DND-41 (cell line): ENCODE measurements around the gene RTF1.
"Not testable (repeated sequence)": the region's sequence is repeated elsewhere in the genome, so short reads cannot be mapped to it uniquely, and the experiment has no call there.

Experiments used
- ATAC-seq: fragments of 200-7000 bp; cut with Tn5 transposase; 3 replicates; pipeline ENCODE4 v1.9.1; 2021; ENCODE audit warnings: low read depth; ENCODE audit not compliant: insufficient read depth
- DNase-seq: peaks from one replicate; pipeline ENCODE4 v3.0.0-alpha.2; 2020
- H2AFZ ChIP-seq: 2 replicates; pipeline ENCODE4 v1.6.0; 2012; ENCODE audit warnings: low read depth, low read length
- H3K27ac ChIP-seq: 2 replicates; pipeline ENCODE4 v1.5.1; 2012; ENCODE audit warnings: low read length, inconsistent platforms
- H3K27me3 ChIP-seq: fragments of 200-600 bp; sonication (generic); 2 replicates; pipeline ENCODE4 v1.6.0; 2012; ENCODE audit warnings: low read length, mild to moderate bottlenecking, inconsistent platforms; ENCODE audit not compliant: insufficient read depth, poor library complexity
- H3K36me3 ChIP-seq: 2 replicates; pipeline ENCODE4 v1.5.1; 2012; ENCODE audit warnings: low read length, inconsistent platforms; ENCODE audit not compliant: insufficient read depth
- H3K4me1 ChIP-seq: 2 replicates; pipeline ENCODE4 v1.5.1; 2012; ENCODE audit warnings: mild to moderate bottlenecking, low read length; ENCODE audit not compliant: insufficient read depth
- H3K4me2 ChIP-seq: 2 replicates; pipeline ENCODE4 v1.6.0; 2012; ENCODE audit warnings: mild to moderate bottlenecking, moderate library complexity, low read length, inconsistent platforms; ENCODE audit not compliant: insufficient read depth
- H3K4me3 ChIP-seq, 2 experiments: fragments of 200-600 bp in 1 of 2; shearing (Covaris generic) in 1 of 2; 2 replicates each; pipeline ENCODE4 v1.5.1; 2012 to 2016; ENCODE audit warnings: inconsistent platforms in 2 of 2, low read length in 2 of 2, mild to moderate bottlenecking in 2 of 2, low read depth in 1 of 2, moderate library complexity in 1 of 2
- H3K79me2 ChIP-seq: 2 replicates; pipeline ENCODE4 v1.6.0; 2012; ENCODE audit warnings: low read length, inconsistent platforms; ENCODE audit not compliant: insufficient read depth
- H3K9ac ChIP-seq: 2 replicates; pipeline ENCODE4 v1.6.0; 2012; ENCODE audit warnings: low read depth, mild to moderate bottlenecking, inconsistent platforms, low read length, moderate library complexity
- H3K9me3 ChIP-seq: 2 replicates; pipeline ENCODE4 v1.5.1; 2012; ENCODE audit warnings: low read length, moderate library complexity, mild to moderate bottlenecking, inconsistent platforms; ENCODE audit not compliant: insufficient read depth, severe bottlenecking
- H4K20me1 ChIP-seq: 2 replicates; pipeline ENCODE4 v1.6.0; 2012; ENCODE audit warnings: low read length; ENCODE audit not compliant: insufficient read depth
- CTCF ChIP-seq: IDR thresholded peaks from 2 replicates; pipeline ENCODE4 v1.5.1; 2012; ENCODE audit warnings: borderline replicate concordance, low read length, moderate library complexity, mild to moderate bottlenecking; ENCODE audit not compliant: poor library complexity, severe bottlenecking; ENCODE audit errors: extremely low read depth
- EZH2 ChIP-seq: IDR thresholded peaks from 3 replicates; pipeline ENCODE4 v1.6.1; 2012; ENCODE audit warnings: borderline replicate concordance, low read depth, mild to moderate bottlenecking, moderate library complexity, low read length, inconsistent platforms; ENCODE audit not compliant: severe bottlenecking

The RTF1 gene

GRCh38 chr15:41466711-41467110 lies 49.8 kb downstream of the RTF1 start:
- Histone ChIP-seq H3K27me3 (no peaks in the 10 kb centered on the region), H3K36me3 (peaks cover 74% of the 10 kb centered on the region), H3K27ac (no peak overlapping the region), H3K4me3 (no peak overlapping the region), H3K4me1 (no peaks in the 10 kb centered on the region), H3K4me2 (no peak overlapping the region), H3K9ac (no peak overlapping the region), H3K79me2 (no peaks in the 10 kb centered on the region), H4K20me1 (no peaks in the 10 kb centered on the region; the same call in 1 of the 2 replicates), H3K9me3 (no peaks in the 10 kb centered on the region), H2AFZ (no peak overlapping the region)
- DNase-seq (no peak), ATAC-seq (no peak)
- TF ChIP-seq EZH2: no peak
- no peak for TF ChIP-seq CTCF

- not testable (repeated sequence) for DNase-seq, H3K27me3 ChIP-seq, H3K4me2 ChIP-seq, H3K9me3 ChIP-seq, H2AFZ ChIP-seq, H3K27ac ChIP-seq, ATAC-seq, H3K9ac ChIP-seq, H4K20me1 ChIP-seq, H3K79me2 ChIP-seq, H3K4me1 ChIP-seq, H3K4me3 ChIP-seq
- H3K36me3 ChIP-seq: peaks cover 70% of the 10 kb centered on the region
Observed at GRCh38 chr15:41469644-41470043, 52.7 kb downstream of the RTF1 start.

- H3K9me3 ChIP-seq: no peaks in the 10 kb centered on the region
- no peak overlapping the region for H3K4me2 ChIP-seq
- H3K9ac ChIP-seq: no peak overlapping the region
- H3K79me2 ChIP-seq: no peaks in the 10 kb centered on the region
- H3K4me1 ChIP-seq: no peaks in the 10 kb centered on the region
- no peak for DNase-seq
- no peaks in the 10 kb centered on the region for H3K27me3 ChIP-seq
- no peak for ATAC-seq
- H2AFZ ChIP-seq: no peak overlapping the region
- no peak overlapping the region for H3K4me3 ChIP-seq
- TF ChIP-seq EZH2: no peak
- TF ChIP-seq CTCF: no peak
- H3K27ac ChIP-seq: no peak overlapping the region
- no peaks in the 10 kb centered on the region for H4K20me1 ChIP-seq
- H3K36me3 ChIP-seq: peaks cover 75% of the 10 kb centered on the region
Observed at GRCh38 chr15:41473418-41473817, 56.5 kb downstream of the RTF1 start.

GRCh38 chr15:41474436-41474835 lies 57.5 kb downstream of the RTF1 start:
- no peaks in the 10 kb centered on the region for H4K20me1 ChIP-seq
- H3K4me3 ChIP-seq: no peak overlapping the region
- TF ChIP-seq CTCF (no peak), EZH2 (no peak)
- H3K9ac ChIP-seq: no peak overlapping the region
- H3K4me1 ChIP-seq: no peaks in the 10 kb centered on the region
- H3K4me2 ChIP-seq: no peak overlapping the region
- H2AFZ ChIP-seq: no peak overlapping the region
- H3K79me2 ChIP-seq: no peaks in the 10 kb centered on the region
- ATAC-seq: no peak
- peaks cover 77% of the 10 kb centered on the region for H3K36me3 ChIP-seq
- H3K27ac ChIP-seq: no peak overlapping the region
- H3K9me3 ChIP-seq: no peaks in the 10 kb centered on the region
- DNase-seq: no peak
- H3K27me3 ChIP-seq: no peaks in the 10 kb centered on the region
